MM.1S (cell line): ENCODE results near the gene PIK3R5.

Experiments
- CTCF ChIP-seq: fragments of 300-600 bp; sonication (generic); IDR thresholded peaks from 2 replicates; pipeline ENCODE4 v1.5.1; 2016; ENCODE audit warnings: antibody characterized with exemption, low read length, mixed read lengths
- EZH2 ChIP-seq: fragments of 300-600 bp; sonication (generic); optimal IDR thresholded peaks from 2 replicates; pipeline ENCODE3; 2017; ENCODE audit warnings: low read depth, mild to moderate bottlenecking, antibody characterized with exemption, low read length, mixed read lengths
- EZH2phosphoT487 ChIP-seq: fragments of 300-600 bp; sonication (generic); IDR thresholded peaks from 2 replicates; pipeline ENCODE4 v1.6.1; 2018; ENCODE audit warnings: antibody characterized with exemption, low read length

GRCh38 chr17:8888704-8889302 is 76.7 kb downstream of the PIK3R5 start:
- TF ChIP-seq CTCF (no peak), EZH2 (no peak), EZH2phosphoT487 (no peak)
